Measurements from ENCODE around the gene ZKSCAN3.
"Not testable (repeated sequence)": the region's sequence is repeated elsewhere in the genome, so short reads cannot be mapped to it uniquely, and the experiment has no call there.

The ZKSCAN3 gene

DNA sequence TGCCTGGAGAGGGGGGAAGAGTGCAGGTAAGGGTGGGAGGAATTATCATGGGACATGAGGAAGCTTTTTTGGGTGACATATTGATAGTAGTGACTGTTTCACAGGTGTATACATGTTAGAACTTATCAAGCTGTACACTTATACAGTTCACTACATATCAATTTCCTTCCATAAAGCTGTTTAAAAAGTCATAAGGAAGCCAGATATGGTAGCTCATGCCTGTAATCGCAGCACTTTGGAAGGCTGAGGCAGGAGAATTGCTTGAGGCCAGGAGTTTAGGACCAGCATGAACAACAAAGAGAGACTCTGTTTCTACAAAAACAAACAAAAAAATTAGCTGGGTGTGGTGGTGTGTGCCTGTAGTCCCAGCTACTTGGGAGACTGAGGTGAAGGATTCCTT, 28.1 kb downstream of the ZKSCAN3 start:
- DNase-seq (ENCODE audit: low read depth), result no peak

DNA sequence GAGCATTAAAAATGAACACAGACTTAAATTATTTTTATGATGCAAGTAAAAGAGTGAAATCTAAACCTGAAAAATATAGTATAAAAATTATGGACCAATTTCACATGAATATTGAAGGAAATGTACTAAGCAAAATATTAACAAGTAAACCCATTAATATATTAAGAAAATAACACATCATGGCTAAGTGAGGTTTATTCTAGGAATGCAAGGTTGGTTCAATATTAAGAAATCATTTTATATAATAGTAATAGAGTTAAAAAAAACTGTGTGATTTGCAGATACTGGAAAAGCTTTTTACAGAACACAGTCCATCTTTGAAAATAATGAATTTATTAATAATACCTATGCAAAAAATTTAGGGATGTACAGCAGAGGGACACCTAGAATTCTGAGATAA, 28.9 kb downstream of the ZKSCAN3 start:
- DNase-seq (ENCODE audit: low read depth), result no peak

DNA sequence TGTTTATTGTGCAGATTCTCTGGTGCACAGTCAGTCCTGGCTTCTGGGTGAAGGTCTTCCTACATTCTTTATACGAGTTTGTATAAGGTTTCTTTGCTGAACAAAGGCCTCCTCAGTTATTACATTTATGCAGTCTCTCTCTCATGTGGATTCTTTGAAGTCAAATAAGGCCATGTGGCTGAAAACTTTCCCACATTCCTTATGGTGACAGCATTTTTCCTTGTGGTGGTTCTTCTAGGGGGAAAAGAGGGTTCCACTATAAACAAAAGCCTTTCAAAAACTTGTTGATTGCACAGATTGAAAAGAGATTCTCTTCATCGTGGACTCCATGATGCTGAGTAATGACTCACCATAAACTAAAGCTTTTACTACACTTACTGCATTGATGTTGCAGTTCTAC, 30.6 kb downstream of the ZKSCAN3 start:
- no peak for DNase-seq (ENCODE audit: low read depth)

- peak; percentile 85 for DNase-seq (ENCODE audit: low read depth)
Observed at GRCh38 chr6:28383235-28384142, 33.7 kb downstream of the ZKSCAN3 start.

DNA sequence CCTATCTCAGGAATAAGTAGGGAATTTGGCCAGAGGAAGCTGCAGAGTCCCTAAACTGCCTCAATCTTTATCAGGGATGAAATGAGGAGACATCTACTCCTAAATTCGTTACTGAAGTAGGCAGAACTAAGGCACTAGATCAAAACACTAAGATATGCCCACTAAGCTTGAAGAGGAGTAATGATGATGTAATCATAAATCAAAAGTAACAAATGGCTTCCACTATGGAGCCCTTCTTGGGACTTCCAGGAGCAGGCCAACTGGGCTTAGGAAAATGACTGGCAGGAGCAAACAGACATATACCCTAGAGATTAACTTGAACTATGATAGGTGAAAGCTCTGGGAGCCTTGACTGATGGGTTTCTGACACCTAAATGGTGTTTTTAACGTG, 34.4 kb downstream of the ZKSCAN3 start:
- no peak for DNase-seq (ENCODE audit: low read depth)

GRCh38 chr6:28390688-28391087, 40.9 kb downstream of the ZKSCAN3 start:
- DNase-seq (ENCODE audit: low read depth), result no peak

DNA sequence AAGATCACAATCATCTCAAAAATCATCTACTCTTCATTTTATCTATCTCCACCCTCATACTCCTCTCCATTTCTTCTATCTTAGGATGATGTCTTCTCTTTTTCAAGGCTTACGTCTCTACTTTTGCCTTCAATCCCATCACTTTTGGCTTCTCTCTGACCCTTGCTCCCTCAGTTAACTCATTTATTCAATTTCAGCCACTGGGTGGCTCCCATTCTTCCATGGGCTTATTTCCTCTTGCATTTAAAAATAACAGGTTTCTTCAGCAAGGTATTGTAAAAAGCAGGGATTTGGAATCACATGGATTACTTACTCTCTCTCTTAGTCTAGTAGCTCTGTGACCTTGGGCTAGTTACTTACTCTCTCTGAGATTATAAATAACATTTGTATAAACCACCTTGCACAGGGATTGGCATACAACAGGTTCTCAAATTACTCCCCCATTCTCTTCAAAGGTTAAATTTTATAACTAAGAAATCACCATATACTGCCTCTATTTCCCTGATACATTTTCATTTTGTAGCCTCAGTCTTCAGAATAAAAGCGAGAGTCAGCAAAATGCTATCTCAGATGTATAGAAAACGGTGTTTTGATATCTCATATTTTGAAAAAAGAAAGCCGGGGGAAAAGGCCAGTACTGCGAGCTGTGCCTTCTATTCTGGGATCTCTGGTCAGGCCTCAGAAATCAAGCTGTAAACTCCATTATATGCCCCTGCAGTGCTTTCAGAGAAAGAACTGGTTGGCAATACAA, 44.3 kb downstream of the ZKSCAN3 start:
- DNase-seq (ENCODE audit: low read depth), result no peak

DNA sequence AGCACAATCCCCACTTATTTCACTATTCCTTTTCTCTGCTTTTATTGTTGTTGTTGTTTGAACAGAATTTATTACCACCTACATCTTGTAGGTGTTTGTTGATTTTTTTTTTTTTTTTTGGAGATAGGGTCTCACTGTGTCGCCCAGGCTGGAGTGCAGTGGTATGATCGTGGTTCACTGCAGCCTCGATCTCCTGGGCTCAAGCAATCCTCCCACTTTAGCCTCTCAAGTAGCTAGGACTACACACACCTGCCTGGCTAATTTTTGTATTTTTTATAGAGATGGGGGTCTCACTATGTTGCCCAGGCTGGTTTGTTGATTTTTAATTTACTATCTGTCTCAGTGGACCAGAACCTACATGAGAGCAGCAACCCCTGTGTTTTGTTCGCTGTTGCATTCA, 46.2 kb downstream of the ZKSCAN3 start:
- DNase-seq (ENCODE audit: low read depth), result no peak

DNA sequence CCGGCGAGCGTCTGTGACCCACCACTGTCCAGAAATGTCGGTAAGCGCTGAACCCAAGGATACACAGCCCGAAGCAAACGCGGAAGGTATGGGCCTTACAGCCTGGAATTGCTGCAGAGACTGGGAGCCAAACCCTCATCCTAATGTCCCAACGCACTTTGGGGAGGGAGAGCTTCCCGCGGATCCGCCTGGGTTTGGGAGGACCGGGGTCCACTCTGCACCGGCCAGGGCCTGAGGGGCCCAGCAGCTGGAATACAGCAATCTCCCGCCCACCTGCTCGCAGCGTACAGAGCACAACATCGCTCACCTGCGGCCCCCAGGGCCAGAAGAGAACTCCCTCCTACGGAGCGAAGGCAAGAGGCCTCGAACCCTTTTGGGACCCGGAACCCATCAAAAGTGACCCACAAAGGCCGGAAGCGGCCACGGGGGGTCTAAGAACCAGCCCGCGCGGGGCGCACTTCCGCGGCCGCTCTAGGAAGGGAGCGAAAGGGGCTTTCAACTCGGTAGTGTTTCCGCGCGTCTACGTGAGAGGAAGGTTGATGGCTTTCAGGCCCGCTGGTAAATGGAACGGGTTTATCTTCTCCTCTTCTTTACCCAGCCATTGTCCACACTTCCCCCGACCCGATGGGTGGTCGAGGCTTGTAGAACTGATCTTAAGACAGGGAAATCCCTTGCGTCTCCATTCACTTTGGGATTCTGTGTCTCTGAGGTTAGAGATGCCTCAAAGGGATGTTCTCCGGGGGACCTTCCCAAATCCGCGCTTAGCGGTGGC, 49.8 kb downstream of the ZKSCAN3 start, which contains the start of gene ZSCAN12:
ZSCAN12 (minus strand) TSS at position 398 of the 772 bp plus-strand sequence. CDS start 1,342 bp downstream, outside the sequence.
- peak; percentile 76 for DNase-seq (ENCODE audit: low read depth)

GRCh38 chr6:28400122-28400451, 50.3 kb downstream of the ZKSCAN3 start:
- DNase-seq (ENCODE audit: low read depth), result no peak

GRCh38 chr6:28401172-28401571, 51.4 kb downstream of the ZKSCAN3 start:
- DNase-seq (ENCODE audit: low read depth), result peak; percentile 41

- no peak for DNase-seq (ENCODE audit: low read depth)
Observed at GRCh38 chr6:28402197-28402596, 52.5 kb downstream of the ZKSCAN3 start.

GRCh38 chr6:28403923-28404322, 54.2 kb downstream of the ZKSCAN3 start:
- not testable (repeated sequence) for DNase-seq (ENCODE audit: low read depth)

DNA sequence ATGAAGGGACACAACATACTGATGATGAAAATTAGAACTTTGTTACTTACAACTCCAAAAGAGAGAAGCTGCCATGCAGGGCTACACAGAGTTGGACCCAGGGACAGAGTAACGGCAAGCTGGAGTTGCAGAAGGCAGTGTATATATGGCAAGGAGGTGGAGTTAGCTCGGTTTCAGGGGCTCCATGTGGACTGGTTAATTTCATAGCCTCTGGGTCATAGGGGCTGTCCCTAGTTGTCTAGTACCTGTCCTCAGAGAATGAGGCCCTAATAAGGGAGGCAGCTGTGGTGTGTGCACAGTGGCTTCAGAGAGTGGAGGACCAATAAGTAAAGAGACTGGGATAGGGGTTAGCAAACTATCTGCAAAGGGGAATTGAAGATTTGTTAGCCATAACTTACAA, 57.7 kb downstream of the ZKSCAN3 start:
- no peak for DNase-seq (ENCODE audit: low read depth)

GRCh38 chr6:28408076-28408802, 58.5 kb downstream of the ZKSCAN3 start:
- no peak for DNase-seq (ENCODE audit: low read depth)

DNA sequence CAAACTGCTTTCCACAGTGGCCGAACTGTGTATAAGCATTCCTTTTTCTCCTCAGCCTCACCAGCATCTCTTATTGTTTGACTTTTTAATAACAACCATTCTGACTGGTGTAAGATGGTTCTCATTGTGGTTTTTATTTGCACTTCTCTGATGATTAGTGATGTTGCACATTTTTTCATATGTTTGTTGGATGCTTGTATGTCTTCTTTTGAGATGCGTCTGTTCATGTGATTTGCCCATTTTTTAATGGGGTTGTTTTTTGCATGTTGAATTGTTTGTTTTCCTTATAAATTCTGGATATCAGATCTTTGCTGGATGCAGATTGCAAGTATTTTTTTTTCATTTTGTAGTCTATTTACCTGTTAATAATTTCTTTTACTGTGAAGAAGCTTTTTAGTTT, 61.0 kb downstream of the ZKSCAN3 start:
- no peak for DNase-seq (ENCODE audit: low read depth)

DNA sequence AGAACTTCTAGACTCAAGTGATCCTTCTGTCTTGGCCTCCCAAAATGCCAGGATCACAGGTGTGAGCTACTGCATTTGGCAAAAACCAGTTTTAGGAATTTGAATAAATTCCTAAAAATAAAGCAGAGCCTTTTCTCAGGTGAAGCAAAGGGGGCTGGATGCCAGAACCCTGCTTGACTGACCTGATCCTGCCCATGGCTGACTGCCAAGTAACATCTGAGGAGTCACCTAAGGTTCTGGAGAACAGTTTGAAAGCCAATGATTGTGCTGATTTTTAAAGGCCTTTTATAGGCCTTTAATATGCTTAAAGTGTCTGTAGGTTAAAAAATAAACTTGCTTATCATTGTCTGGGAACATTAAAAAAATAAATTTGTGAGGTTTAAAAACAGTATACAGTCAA, 63.9 kb downstream of the ZKSCAN3 start:
- no peak for DNase-seq (ENCODE audit: low read depth)

Measured in stromal cell of bone marrow (primary cell).